Panc1 (cell line): ENCODE measurements around the gene LCN1.

ENCODE experiments used
- POLR2AphosphoS5 ChIP-seq: IDR thresholded peaks from 2 replicates; pipeline ENCODE4 v1.6.1; 2012; ENCODE audit warnings: mild to moderate bottlenecking, low read depth, low read length, moderate library complexity
- REST ChIP-seq, 2 experiments: IDR thresholded peaks; 2 replicates each; pipeline ENCODE4 v1.6.1; 2011 to 2012; ENCODE audit warnings: low read depth in 2 of 2, control low read depth in 1 of 2, low read length in 1 of 2, mild to moderate bottlenecking in 1 of 2, moderate library complexity in 1 of 2; ENCODE audit not compliant: insufficient read depth in 1 of 2
- SIN3A ChIP-seq: IDR thresholded peaks from 2 replicates; pipeline ENCODE4 v1.6.1; 2012; ENCODE audit warnings: low read depth, mild to moderate bottlenecking, low read length, moderate library complexity, borderline replicate concordance; ENCODE audit not compliant: insufficient read depth
- TF ChIP-seq, protein P1 (sequence below): fragments of 450-650 bp; IDR thresholded peaks from 2 replicates; pipeline ENCODE4 v1.5.1; 2017; ENCODE audit warnings: mild to moderate bottlenecking

GRCh38 chr9:135515083-135515951 is 5.9 kb upstream of the LCN1 start:
- TF ChIP-seq, protein P1, sequence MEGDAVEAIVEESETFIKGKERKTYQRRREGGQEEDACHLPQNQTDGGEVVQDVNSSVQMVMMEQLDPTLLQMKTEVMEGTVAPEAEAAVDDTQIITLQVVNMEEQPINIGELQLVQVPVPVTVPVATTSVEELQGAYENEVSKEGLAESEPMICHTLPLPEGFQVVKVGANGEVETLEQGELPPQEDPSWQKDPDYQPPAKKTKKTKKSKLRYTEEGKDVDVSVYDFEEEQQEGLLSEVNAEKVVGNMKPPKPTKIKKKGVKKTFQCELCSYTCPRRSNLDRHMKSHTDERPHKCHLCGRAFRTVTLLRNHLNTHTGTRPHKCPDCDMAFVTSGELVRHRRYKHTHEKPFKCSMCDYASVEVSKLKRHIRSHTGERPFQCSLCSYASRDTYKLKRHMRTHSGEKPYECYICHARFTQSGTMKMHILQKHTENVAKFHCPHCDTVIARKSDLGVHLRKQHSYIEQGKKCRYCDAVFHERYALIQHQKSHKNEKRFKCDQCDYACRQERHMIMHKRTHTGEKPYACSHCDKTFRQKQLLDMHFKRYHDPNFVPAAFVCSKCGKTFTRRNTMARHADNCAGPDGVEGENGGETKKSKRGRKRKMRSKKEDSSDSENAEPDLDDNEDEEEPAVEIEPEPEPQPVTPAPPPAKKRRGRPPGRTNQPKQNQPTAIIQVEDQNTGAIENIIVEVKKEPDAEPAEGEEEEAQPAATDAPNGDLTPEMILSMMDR: no peak
- TF ChIP-seq REST (IDR thresholded peaks at IDR 0.05; ENCODE audit: insufficient read depth in 1 of 2, low read depth in 2 of 2, low read length in 1 of 2) (no peak), POLR2AphosphoS5 (no peak), SIN3A (no peak)
